Measurements from ENCODE around the gene DIP2B.
"Not testable (repeated sequence)": the region's sequence is repeated elsewhere in the genome, so short reads cannot be mapped to it uniquely, and the experiment has no call there.

Gene DIP2B

DNA sequence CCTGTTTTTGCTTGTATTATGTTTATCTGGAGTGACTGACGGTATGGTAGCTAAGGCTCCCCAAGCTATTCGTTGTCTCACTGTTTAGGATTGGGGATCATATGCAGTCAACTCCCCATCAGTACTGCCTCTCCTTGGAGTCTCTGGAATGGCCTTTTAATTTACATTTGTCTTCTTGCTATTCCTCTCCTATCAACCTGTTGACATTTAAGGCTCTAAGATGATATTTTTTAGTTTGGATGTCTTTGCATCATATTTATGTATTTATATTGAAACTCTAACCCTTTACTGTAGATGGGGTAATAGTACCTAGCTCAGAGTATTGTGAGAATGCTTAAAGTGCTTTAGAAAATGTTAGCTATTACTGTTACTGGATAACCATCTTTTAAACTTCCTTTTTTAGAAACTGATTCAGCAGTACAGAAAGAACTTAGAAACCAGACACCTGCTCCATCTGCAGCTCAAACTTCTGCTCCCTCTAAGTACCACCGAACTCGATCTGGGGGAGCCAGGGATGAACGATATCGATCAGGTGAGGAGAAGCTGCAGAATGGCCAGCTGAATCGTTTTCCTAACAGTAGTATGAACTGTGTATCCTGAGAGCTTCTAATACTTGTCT lies 135.6 kb downstream of the DIP2B start:
- FAIRE-seq, result no peak

GRCh38 chr12:50641566-50641965 lies 136.8 kb downstream of the DIP2B start:
- FAIRE-seq, result no peak

GRCh38 chr12:50642035-50642451 lies 137.3 kb downstream of the DIP2B start:
- FAIRE-seq, result no peak

DNA sequence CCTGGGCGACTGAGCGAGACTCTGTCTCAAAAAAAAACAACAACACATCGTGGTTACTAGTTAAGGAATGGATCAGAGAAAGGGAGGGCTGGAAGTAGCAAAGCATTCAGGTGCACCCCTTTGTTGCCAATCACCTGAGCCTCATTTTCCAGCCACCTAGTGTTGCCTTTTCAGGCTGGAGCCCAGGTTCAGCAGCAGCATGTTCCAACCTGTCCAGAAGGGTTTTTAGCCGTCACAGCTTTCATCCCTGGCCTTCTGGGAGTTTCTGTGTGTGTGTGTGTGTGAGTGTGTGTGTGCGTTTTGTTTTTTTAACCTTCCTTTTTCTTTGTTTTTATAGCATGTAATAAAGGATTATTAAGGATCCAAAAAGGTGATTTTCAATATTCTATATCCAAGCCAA lies 138.0 kb downstream of the DIP2B start:
- FAIRE-seq, result no peak

DNA sequence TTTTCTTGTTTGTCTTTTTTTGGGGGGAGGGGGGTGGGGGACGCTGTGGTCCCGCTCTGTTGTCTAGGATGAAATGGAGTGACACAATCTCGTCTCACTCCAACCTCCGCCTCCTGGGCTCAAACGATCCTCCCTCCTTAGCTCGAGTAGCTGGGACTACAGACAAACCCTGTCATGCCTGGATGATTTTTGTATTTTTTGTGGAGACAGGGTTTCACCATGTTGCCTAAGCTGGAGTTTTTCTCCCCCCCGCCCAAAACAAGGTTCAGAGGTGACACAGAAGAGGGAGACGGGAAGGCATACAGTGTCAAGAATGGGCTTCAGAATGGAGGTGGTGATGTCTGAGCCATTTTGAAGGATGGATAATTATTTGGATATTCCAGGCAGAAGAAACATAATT lies 142.2 kb downstream of the DIP2B start:
- no peak for FAIRE-seq

- no peak for FAIRE-seq
These were observed 142.7 kb downstream of the DIP2B start for GRCh38 chr12:50647479-50647878.

DNA sequence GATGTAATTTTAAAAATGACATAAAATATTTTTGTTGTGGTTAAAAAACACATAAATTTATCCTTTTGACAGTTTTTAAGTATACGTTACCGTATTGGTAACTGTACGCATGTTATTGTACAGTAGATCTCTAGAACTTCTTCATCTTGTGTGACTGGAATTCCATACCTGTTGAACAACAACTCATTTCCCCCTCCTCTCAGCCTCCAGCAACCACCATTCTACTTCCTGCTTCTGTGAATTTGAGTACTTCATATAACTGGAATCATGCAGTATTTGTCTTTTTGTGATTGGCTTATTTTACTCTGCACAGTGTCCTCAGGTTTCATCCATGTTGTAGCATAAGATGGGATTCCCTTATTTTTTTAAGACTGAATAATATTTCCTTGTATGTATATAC lies 145.5 kb downstream of the DIP2B start:
- FAIRE-seq, result no peak

- FAIRE-seq, result no peak
These were observed 150.7 kb downstream of the DIP2B start for GRCh38 chr12:50655374-50655921.

DNA sequence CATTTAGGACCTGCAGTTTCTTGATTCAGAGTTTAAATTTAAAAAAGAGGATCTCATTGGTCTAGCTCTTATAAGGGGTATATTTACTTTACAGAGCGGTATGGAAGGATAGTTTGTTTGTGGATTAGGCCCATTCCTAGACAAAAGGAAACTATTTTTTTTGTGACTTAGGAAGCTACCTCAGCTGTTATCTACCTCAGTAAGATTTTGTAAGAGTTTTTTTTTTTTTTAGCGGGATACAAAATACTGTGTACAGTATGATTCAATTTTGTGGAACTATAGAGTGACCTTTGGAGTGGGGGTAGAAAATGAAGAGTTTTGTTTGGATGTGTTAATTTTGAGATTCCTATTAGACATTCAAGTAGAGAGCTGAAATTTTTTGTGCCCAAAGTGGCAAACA lies 154.5 kb downstream of the DIP2B start:
- no peak for FAIRE-seq

- FAIRE-seq, result no peak
These were observed 155.1 kb downstream of the DIP2B start for GRCh38 chr12:50659690-50660424.

DNA sequence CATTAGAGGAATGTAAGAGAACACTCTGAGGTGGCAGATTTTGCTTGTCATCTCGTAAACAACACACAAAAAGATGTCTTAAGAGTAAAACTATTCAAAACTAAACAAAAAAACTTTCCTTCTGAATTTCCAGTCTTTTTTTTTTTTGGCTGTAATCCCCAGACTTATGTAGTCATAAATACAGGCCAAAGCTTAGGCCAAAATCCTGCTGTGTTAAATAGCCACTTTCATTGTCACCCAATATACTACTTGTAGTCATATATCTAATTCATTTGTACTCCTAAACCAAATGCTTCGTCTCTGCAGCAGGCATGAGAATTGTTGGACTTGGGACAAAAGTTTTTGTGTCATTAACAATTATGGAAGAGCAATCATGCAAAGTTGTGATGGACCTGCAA lies 155.6 kb downstream of the DIP2B start:
- FAIRE-seq, result no peak

GRCh38 chr12:50661300-50662115 lies 156.7 kb downstream of the DIP2B start:
- FAIRE-seq, result no peak

- no peak for FAIRE-seq
These were observed 157.3 kb downstream of the DIP2B start for GRCh38 chr12:50662116-50662510.

DNA sequence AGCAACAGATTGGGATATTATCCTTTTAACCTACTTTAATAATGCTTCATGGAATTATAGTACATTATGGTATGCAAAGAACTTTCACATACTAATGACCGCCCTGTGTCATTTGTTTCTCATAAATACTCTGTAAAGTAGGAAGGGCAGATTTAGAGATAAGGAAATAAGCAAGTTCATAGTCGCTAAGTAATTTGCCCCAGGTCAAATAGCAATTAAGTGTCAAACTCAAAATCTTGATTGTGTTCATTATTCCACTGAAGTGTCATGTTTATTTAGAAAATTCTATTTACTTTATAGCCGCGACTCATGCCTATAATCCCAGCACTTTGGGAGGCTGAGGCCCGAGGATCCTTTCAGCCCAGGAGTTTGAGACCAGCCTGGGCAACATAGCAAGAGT lies 160.4 kb downstream of the DIP2B start:
- FAIRE-seq, result no peak

DNA sequence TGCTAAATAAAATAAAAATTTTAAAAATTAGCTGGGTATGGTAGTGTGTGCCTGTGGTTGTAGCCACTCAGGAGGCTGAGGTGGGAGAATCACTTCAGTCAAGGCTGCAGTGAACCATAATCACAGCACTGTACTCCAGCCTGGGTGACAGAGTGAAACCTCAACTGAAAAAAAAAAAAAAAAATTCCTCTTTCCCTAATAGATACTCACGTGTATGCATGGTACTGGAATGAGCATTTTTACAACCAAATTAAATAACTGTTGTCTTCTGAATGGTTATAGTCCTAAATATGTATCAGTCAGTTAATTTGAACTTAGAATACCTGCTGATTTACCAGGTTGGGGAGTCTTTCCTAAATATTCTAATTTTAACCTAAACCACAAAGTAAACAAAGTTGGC lies 160.8 kb downstream of the DIP2B start:
- FAIRE-seq, result no peak

DNA sequence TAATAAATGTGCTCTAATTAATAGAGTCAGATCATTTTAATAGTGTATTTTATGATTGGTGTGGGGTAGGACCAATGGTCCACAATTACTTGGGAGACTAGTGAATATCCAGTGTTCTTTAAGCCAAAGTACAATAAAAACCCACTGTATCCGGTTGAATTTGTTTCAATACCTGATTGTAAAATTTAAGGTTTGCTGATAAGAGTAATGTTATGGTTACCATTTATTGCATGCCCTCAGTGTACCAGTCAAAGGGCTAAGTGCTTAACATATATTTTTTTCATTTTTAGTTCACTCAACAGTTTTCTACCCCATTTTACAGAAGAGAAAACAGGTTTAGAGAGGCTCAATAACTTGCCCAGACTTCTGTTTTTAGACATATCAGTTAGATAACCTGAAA lies 161.2 kb downstream of the DIP2B start:
- FAIRE-seq, result no peak

GRCh38 chr12:50672158-50672557 lies 167.4 kb downstream of the DIP2B start:
- FAIRE-seq, result no peak

DNA sequence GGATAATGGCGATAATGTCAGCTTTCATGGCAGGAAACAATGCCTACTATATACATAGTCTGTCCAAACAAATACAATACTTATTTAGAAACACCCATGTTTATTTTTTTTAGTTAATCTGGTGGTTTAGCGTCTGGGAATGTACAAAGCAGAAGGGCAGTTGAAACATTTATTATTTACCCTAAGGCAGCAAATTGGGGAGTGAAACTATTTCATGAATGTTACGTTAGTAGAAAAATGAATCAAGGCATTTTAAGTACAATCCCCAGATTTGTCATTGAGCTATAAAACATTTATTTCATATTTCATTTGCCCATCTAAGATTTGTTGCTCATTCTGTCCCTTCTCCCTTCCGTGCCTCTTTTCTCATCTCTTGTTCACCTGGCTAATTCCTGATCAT lies 172.0 kb downstream of the DIP2B start:
- FAIRE-seq, result no peak

- no peak for FAIRE-seq
These were observed 173.1 kb downstream of the DIP2B start for GRCh38 chr12:50677858-50678257.

DNA sequence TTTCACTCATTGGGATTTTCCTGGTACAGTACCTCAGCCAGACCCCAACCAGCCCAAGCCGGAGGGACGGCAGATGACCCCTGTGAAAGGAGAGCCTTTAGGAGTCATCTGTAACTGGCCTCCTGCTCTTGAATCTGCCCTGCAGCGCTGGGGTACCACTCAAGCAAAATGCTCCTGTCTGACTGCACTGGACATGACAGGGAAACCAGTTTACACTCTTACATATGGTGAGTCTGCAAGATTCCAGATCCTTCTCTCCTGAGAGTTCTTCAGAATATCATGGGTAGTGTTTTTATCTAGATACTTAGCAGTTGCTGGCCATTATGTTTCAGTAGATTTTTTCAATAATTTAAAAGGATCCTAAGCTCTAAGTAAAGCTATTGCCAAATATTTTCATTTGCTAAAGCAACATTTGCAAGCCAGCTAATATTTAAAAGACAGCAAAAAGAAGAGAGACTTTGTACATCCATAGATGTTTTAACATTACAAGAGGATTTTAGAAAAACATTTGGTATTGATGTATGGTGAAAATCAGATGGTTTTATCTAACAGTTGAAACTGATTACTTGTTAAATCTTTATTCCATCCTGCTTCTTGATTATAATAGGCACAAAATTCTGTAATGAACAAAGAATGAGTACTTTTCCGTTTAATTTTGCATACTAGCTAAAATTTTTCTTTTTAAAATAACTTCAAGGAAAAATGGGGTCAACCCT lies 174.0 kb downstream of the DIP2B start:
- no peak for FAIRE-seq

DNA sequence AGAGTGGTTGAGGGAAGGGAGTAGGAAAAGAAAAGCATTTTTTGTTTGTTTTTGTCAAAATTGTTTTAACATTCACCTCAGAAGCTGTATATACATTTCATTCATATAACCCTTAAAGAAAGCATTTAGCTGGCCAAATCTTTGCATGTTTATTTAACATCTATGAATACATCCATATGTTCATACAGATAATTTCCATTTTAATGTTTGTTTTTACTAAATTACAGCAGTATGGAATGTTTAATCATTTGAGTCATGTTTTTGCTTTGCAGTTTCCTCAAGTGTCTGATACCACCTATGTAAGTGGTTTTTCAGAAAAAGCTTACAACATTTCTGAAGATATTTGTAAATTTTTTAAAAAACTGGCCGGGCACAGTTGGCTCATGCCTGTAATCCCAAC lies 174.8 kb downstream of the DIP2B start:
- FAIRE-seq, result no peak

GRCh38 chr12:50681064-50681463 lies 176.3 kb downstream of the DIP2B start:
- not testable (repeated sequence) for FAIRE-seq

GRCh38 chr12:50685641-50686040 lies 180.9 kb downstream of the DIP2B start:
- no peak for FAIRE-seq
